ENCODE measurements around the gene MGAT4C.

DNA sequence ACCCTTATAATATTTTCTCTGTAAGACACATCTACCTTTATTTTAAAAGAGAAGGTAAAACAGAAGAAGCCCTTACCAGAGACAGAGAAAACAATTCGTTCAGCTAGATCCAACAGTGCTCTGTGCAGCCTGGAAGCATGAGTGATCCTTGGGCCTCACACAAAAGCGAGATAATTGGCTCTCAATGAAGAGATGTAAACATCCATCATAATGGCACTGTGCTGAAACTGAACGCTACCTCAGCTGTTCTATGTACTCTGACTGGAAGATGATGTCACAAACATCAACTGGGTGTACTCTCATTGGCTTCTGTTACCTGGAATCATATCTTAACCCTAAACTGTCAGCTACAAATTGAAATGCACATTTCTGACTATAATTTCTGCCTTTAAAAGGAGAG is at the start of gene MGAT4C:
- TF ChIP-seq EZH2phosphoT487 (IDR thresholded peaks at IDR 0.05; ENCODE audit: borderline replicate concordance, low read length) = no peak
- TF ChIP-seq, protein P1, sequence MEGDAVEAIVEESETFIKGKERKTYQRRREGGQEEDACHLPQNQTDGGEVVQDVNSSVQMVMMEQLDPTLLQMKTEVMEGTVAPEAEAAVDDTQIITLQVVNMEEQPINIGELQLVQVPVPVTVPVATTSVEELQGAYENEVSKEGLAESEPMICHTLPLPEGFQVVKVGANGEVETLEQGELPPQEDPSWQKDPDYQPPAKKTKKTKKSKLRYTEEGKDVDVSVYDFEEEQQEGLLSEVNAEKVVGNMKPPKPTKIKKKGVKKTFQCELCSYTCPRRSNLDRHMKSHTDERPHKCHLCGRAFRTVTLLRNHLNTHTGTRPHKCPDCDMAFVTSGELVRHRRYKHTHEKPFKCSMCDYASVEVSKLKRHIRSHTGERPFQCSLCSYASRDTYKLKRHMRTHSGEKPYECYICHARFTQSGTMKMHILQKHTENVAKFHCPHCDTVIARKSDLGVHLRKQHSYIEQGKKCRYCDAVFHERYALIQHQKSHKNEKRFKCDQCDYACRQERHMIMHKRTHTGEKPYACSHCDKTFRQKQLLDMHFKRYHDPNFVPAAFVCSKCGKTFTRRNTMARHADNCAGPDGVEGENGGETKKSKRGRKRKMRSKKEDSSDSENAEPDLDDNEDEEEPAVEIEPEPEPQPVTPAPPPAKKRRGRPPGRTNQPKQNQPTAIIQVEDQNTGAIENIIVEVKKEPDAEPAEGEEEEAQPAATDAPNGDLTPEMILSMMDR (conservative IDR thresholded peaks at IDR 0.05; ENCODE audit: low read depth, low read length) = no peak

Data from PC-3 (cell line).